H1 (cell line): ENCODE measurements around the gene EPB41L2. TPM values are rescaled to one million over a fixed set of nuclear protein-coding genes. Genes with fewer than 3 reads are reported as not detected.

Experiments used
- CTCF ChIA-PET: fragments of 300-600 bp; sonication (Branson Sonifier 250); formaldehyde crosslinking; loops from one replicate; lab custom pipeline; 2021; ENCODE audit not compliant: partially characterized antibody; lab: Charles Lee
- POLR2A ChIA-PET: fragments of 300-600 bp; sonication (Branson Sonifier 250); formaldehyde crosslinking; loops from one replicate; lab custom pipeline; 2021; ENCODE audit warnings: inconsistent platforms; ENCODE audit not compliant: partially characterized antibody; lab: Charles Lee
- DNase-seq, 2 experiments: peaks; one replicate each; pipeline versions ENCODE4 v3.0.0 to v3.0.0-alpha.2; 2010 to 2022; ENCODE audit warnings: low spot score in 2 of 2, low read depth in 1 of 2, mixed read lengths in 1 of 2
- FAIRE-seq: peaks from 2 replicates; lab custom pipeline; 2011; peaks lifted over from hg19 to GRCh38; lab: Jason Lieb, UNC
- H2AFZ ChIP-seq: 2 replicates; pipeline ENCODE4 v1.8.1; 2012; ENCODE audit warnings: low read length, inconsistent platforms
- H2AK5ac ChIP-seq: 2 replicates; pipeline ENCODE4 v1.6.1; 2013; ENCODE audit warnings: low read depth, low read length
- H2BK120ac ChIP-seq: replicated peaks from 2 replicates; pipeline ENCODE3; 2013; ENCODE audit warnings: low read depth, low read length, inconsistent platforms
- H2BK12ac ChIP-seq: 2 replicates; pipeline ENCODE4 v1.6.1; 2013; ENCODE audit warnings: low read depth, low read length
- H2BK15ac ChIP-seq: 2 replicates; pipeline ENCODE4 v1.6.1; 2013; ENCODE audit warnings: low read length
- H2BK20ac ChIP-seq: 2 replicates; pipeline ENCODE4 v1.6.1; 2013; ENCODE audit warnings: low read length
- H2BK5ac ChIP-seq: 2 replicates; pipeline ENCODE4 v1.6.1; 2013; ENCODE audit warnings: low read depth, low read length
- H3K14ac ChIP-seq: 2 replicates; pipeline ENCODE4 v1.6.1; 2013; ENCODE audit warnings: inconsistent platforms; ENCODE audit not compliant: insufficient read length
- H3K18ac ChIP-seq: 2 replicates; pipeline ENCODE4 v1.6.1; 2013; ENCODE audit warnings: low read length; ENCODE audit errors: extremely low read depth
- H3K23ac ChIP-seq: 2 replicates; pipeline ENCODE4 v1.6.1; 2013; ENCODE audit warnings: inconsistent platforms; ENCODE audit not compliant: insufficient read length
- H3K23me2 ChIP-seq: 2 replicates; pipeline ENCODE4 v1.6.1; 2013; ENCODE audit warnings: low read depth, low read length
- H3K27ac ChIP-seq: 2 replicates; pipeline ENCODE4 v1.6.1; 2011; ENCODE audit warnings: low read depth, low read length, inconsistent platforms
- H3K27me3 ChIP-seq, 4 experiments: replicated peaks in 1 of 4; 1 replicate in 1 of 4; 2 replicates in 3 of 4; pipeline versions ENCODE4 v1.6.1 to v1.8.1; 2011 to 2013; ENCODE audit warnings: low read length in 3 of 4, mild to moderate bottlenecking in 3 of 4, inconsistent platforms in 2 of 4, mixed read lengths in 2 of 4, moderate library complexity in 1 of 4; ENCODE audit not compliant: control insufficient read depth in 3 of 4, insufficient read depth in 3 of 4; ENCODE audit errors: extremely low read depth in 1 of 4
- H3K36me3 ChIP-seq, 4 experiments: 2 replicates each; pipeline versions ENCODE4 v1.6.1 to v1.8.1; 2011 to 2013; ENCODE audit warnings: mild to moderate bottlenecking in 4 of 4, low read length in 3 of 4, moderate library complexity in 2 of 4, control low read depth in 1 of 4, inconsistent platforms in 1 of 4; ENCODE audit not compliant: insufficient read depth in 4 of 4, control insufficient read depth in 2 of 4
- H3K4ac ChIP-seq: replicated peaks from 2 replicates; pipeline ENCODE3; 2013; ENCODE audit warnings: low read length, low read depth, mixed read lengths, inconsistent platforms; ENCODE audit not compliant: insufficient read length
- H3K4me1 ChIP-seq, 4 experiments: replicated peaks in 1 of 4; 1 replicate in 1 of 4; 2 replicates in 3 of 4; pipeline versions ENCODE4 v1.6.1 to v1.8.1; 2011 to 2013; ENCODE audit warnings: low read length in 3 of 4, inconsistent platforms in 2 of 4, mixed read lengths in 1 of 4; ENCODE audit not compliant: insufficient read depth in 4 of 4, control insufficient read depth in 3 of 4
- H3K4me2 ChIP-seq, 2 experiments: 2 replicates each; pipeline versions ENCODE4 v1.6.1 to v1.8.1; 2011 to 2013; ENCODE audit warnings: low read depth in 2 of 2, low read length in 2 of 2, control low read depth in 1 of 2, inconsistent platforms in 1 of 2, mild to moderate bottlenecking in 1 of 2; ENCODE audit not compliant: insufficient read depth in 1 of 2
- H3K4me3 ChIP-seq, 4 experiments: fragments of 200-600, 300-600 bp in 1 of 4; sonication (generic), shearing (Covaris generic), sonication (Bioruptor Twin) in 1 of 4; 2 replicates each; pipeline versions ENCODE4 v1.5.1 to v1.8.1; 2011 to 2016; ENCODE audit warnings: low read length in 4 of 4, low read depth in 3 of 4, control low read depth in 2 of 4, inconsistent platforms in 2 of 4, mild to moderate bottlenecking in 2 of 4, mixed read lengths in 1 of 4, moderate library complexity in 1 of 4; ENCODE audit not compliant: insufficient read depth in 2 of 4; ENCODE audit errors: extremely low read depth in 1 of 4
- H3K56ac ChIP-seq: replicated peaks from 2 replicates; pipeline ENCODE3; 2013; ENCODE audit warnings: low read depth, mild to moderate bottlenecking, mixed read lengths, low read length, inconsistent platforms; ENCODE audit not compliant: insufficient read length
- H3K79me1 ChIP-seq: 2 replicates; pipeline ENCODE4 v1.6.1; 2013; ENCODE audit warnings: low read depth, low read length, control low read depth
- H3K79me2 ChIP-seq, 2 experiments: 2 replicates each; pipeline versions ENCODE4 v1.6.1 to v1.8.1; 2012 to 2013; ENCODE audit warnings: low read length in 2 of 2, mild to moderate bottlenecking in 2 of 2, inconsistent platforms in 1 of 2; ENCODE audit not compliant: insufficient read depth in 2 of 2, control insufficient read depth in 1 of 2
- H3K9ac ChIP-seq, 4 experiments: replicated peaks in 1 of 4; 1 replicate in 1 of 4; 2 replicates in 3 of 4; pipeline versions ENCODE4 v1.6.1 to v1.8.1; 2011 to 2013; ENCODE audit warnings: low read depth in 3 of 4, low read length in 3 of 4, control low read depth in 2 of 4, mild to moderate bottlenecking in 2 of 4, moderate library complexity in 2 of 4, inconsistent platforms in 1 of 4; ENCODE audit errors: extremely low read depth in 1 of 4
- H3K9me3 ChIP-seq, 2 experiments: 2 replicates each; pipeline versions ENCODE4 v1.6.1 to v1.8.1; 2012 to 2013; ENCODE audit warnings: mild to moderate bottlenecking in 2 of 2, moderate library complexity in 2 of 2, control low read depth in 1 of 2, inconsistent platforms in 1 of 2, low read depth in 1 of 2, low read length in 1 of 2, mixed read lengths in 1 of 2; ENCODE audit not compliant: insufficient read depth in 2 of 2
- H4K20me1 ChIP-seq, 2 experiments: replicated peaks in 1 of 2; 2 replicates each; pipeline versions ENCODE3 to v1.8.1; 2011 to 2013; ENCODE audit warnings: inconsistent platforms in 2 of 2, low read length in 2 of 2, mild to moderate bottlenecking in 1 of 2; ENCODE audit not compliant: insufficient read depth in 2 of 2, control insufficient read depth in 1 of 2
- H4K5ac ChIP-seq: 2 replicates; pipeline ENCODE4 v1.6.1; 2013; ENCODE audit warnings: low read length, low read depth, mixed read lengths, inconsistent platforms; ENCODE audit not compliant: insufficient read length
- H4K8ac ChIP-seq: 2 replicates; pipeline ENCODE4 v1.8.0; 2013; ENCODE audit warnings: mild to moderate bottlenecking, moderate library complexity, low read length, inconsistent platforms; ENCODE audit not compliant: insufficient read depth; ENCODE audit errors: extremely low read depth
- H4K91ac ChIP-seq: replicated peaks from 2 replicates; pipeline ENCODE3; 2013; ENCODE audit warnings: low read length, mixed read lengths, inconsistent platforms; ENCODE audit not compliant: insufficient read length
- BACH1 ChIP-seq: IDR thresholded peaks from 2 replicates; pipeline ENCODE4 v1.6.1; 2012; ENCODE audit warnings: low read length, improper control_type of control experiment
- EGR1 ChIP-seq: IDR thresholded peaks from 2 replicates; pipeline ENCODE4 v1.6.1; 2011; ENCODE audit warnings: low read depth, low read length, borderline replicate concordance
- EP300 ChIP-seq, 2 experiments: IDR thresholded peaks; 1 replicate in 1 of 2; 2 replicates in 1 of 2; pipeline ENCODE4 v1.6.1; 2011 to 2012; ENCODE audit warnings: low read depth in 2 of 2, low read length in 2 of 2, mild to moderate bottlenecking in 2 of 2, borderline replicate concordance in 1 of 2, inconsistent platforms in 1 of 2, moderate library complexity in 1 of 2
- KDM1A ChIP-seq: fragments of 200-600, 300-600 bp; sonication (generic); IDR thresholded peaks from 2 replicates; pipeline ENCODE4 v1.7.1; 2016; ENCODE audit warnings: mild to moderate bottlenecking, low read length, borderline replicate concordance
- POLR2A ChIP-seq, 2 experiments: IDR thresholded peaks; 1 replicate in 1 of 2; 2 replicates in 1 of 2; pipeline ENCODE4 v1.6.1; 2011; ENCODE audit warnings: low read depth in 2 of 2, low read length in 2 of 2, mild to moderate bottlenecking in 2 of 2; ENCODE audit errors: control extremely low read depth in 1 of 2
- POU5F1 ChIP-seq: IDR thresholded peaks from 2 replicates; pipeline ENCODE4 v1.6.1; 2011; ENCODE audit warnings: low read depth, mild to moderate bottlenecking, low read length, moderate library complexity
- RAD21 ChIP-seq, 2 experiments: IDR thresholded peaks in 1 of 2; conservative IDR thresholded peaks in 1 of 2; 2 replicates each; pipeline ENCODE4 v1.6.1; 2011; ENCODE audit warnings: low read depth in 2 of 2, low read length in 2 of 2, improper control_type of control experiment in 1 of 2, inconsistent platforms in 1 of 2, mild to moderate bottlenecking in 1 of 2, moderate library complexity in 1 of 2
- SIN3A ChIP-seq, 2 experiments: IDR thresholded peaks in 1 of 2; conservative IDR thresholded peaks in 1 of 2; 2 replicates each; pipeline ENCODE4 v1.6.1; 2011 to 2012; ENCODE audit warnings: low read length in 2 of 2, improper control_type of control experiment in 1 of 2, low read depth in 1 of 2, mild to moderate bottlenecking in 1 of 2
- SP1 ChIP-seq: IDR thresholded peaks from 2 replicates; pipeline ENCODE4 v1.6.1; 2011; ENCODE audit warnings: low read depth, low read length
- TCF12 ChIP-seq: IDR thresholded peaks from 2 replicates; pipeline ENCODE4 v1.6.1; 2011; ENCODE audit warnings: low read depth, mild to moderate bottlenecking, low read length
- WGBS, 2 experiments: shearing (Covaris generic) in 1 of 2; methylation state at CpG; one replicate each; pipeline versions ENCODE4 v1.1.6 to v1.1.7; 2013 to 2015; ENCODE audit warnings: low lambda C conversion rate in 2 of 2, mixed read lengths in 2 of 2, inconsistent platforms in 1 of 2, low coverage in 1 of 2, missing lambda C conversion rate in 1 of 2; ENCODE audit not compliant: insufficient replicate concordance in 2 of 2, insufficient coverage in 1 of 2, insufficient read length in 1 of 2; ENCODE audit errors: extremely low coverage in 1 of 2, missing lambda C conversion rate in 1 of 2; 5-methylcytosine and 5-hydroxymethylcytosine counted together
- polyA plus RNA-seq, 7 experiments: library from polyadenylated mRNA; depleted of rRNA in 3 of 7; stranded (reverse) in 5 of 7; unstranded in 2 of 7; fragments of >200 nt in 5 of 7; fragments of 200-250 nt in 2 of 7; gene quantifications; 1 replicate in 5 of 7; 2 replicates in 1 of 7; 4 replicates in 1 of 7; pipeline versions ENCODE4 v1.2.1 to v1.2.3, GENCODE V29; 2011 to 2013; ENCODE audit warnings: missing spikeins in 2 of 7, mixed read lengths in 2 of 7
- total RNA-seq: library from RNA; stranded (reverse); fragmentation: NEBNext Ultra II Directional; extraction: Animal tissue kit (Norgen Biotek cat#: 25700); gene quantifications from 2 replicates; pipeline ENCODE4 v1.2.1, GENCODE V29; 2021

Gene EPB41L2
- total and polyA plus RNA-seq, 2 of the 8 experiments (the other 6 are each of a cell fraction or from before 2014, with no cell fraction given): 22.5 to 123 TPM

DNA sequence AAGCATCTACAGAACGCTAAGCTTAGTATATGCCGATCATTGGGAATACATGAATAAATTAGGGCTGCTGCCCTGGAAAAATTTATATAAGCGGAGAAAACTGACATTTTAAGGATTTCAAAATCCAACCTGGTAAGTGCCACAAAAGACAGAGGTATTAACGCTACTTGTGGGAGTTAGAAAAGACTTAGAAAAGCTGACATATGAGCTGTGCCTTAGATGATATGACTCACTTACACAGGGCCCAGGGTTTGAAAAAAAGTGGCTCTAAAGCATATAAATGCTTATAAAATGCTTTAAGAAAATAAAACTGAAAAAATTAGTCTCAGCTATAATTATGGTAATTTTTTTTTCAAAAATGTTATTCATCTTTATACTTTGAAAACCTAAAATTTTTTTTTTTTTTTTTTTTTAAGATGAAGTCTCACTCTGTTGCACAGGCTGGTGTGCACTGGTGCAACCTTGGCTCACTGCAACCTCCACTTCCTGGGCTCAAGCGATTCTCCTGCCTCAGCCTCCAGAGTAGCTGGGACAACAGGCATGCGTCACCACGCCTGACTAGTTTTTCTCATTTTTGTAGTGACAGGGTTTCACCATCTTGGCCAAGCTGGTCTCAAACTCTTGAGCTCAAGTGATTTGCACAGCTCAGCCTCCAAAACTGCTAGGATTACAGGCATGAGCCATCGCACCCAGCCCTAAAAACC is 25.7 kb downstream of the EPB41L2 start:
- CTCF ChIA-PET: interaction anchor here (0.6 to 1.6 kb wide), 4 partner anchors 9 to 77 kb away, joined by 3 to 5 read pairs (median 4); no protein-coding TSS in a partner anchor
- TF ChIP-seq POU5F1 (no peak), BACH1 (no peak), EP300 (IDR thresholded peaks at IDR 0.05; ENCODE audit: borderline replicate concordance in 1 of 2, low read depth in 2 of 2, low read length in 2 of 2) (no peak), KDM1A (no peak), EGR1 (no peak), POLR2A (IDR thresholded peaks at IDR 0.05; ENCODE audit: control extremely low read depth in 1 of 2, low read depth in 2 of 2, low read length in 2 of 2) (no peak), SIN3A (conservative IDR thresholded peaks at IDR 0.05 in 1 of 2, IDR thresholded peaks at IDR 0.05 in 1 of 2; ENCODE audit: low read depth in 1 of 2, low read length in 2 of 2) (no peak), SP1 (no peak), RAD21 (IDR thresholded peaks at IDR 0.05 in 1 of 2, conservative IDR thresholded peaks at IDR 0.05 in 1 of 2; ENCODE audit: low read depth in 2 of 2, low read length in 2 of 2) (no peak), TCF12 (no peak)

More for the DNA sequence above, 25.7 kb downstream of the EPB41L2 start:
- Histone ChIP-seq H3K4me3 (no peak overlapping the region), H4K8ac (no peak overlapping the region), H3K27ac (no peak overlapping the region), H2BK120ac (no peak overlapping the region), H4K5ac (no peak overlapping the region), H3K14ac (no peak overlapping the region), H3K23ac (no peak overlapping the region), H3K9ac (no peak overlapping the region), H4K91ac (no peak overlapping the region), H2BK20ac (no peak overlapping the region), H3K27me3 (no peaks in the 10 kb centered on the region), H2BK12ac (no peak overlapping the region), H3K4me1 (no peaks in the 10 kb centered on the region; a peak in 1 of 7 replicates), H2BK5ac (no peak overlapping the region), H3K4ac (no peak overlapping the region), H2BK15ac (no peak overlapping the region), H2AK5ac (no peak overlapping the region), H3K79me2 (peaks cover 0 to 67% of the 10 kb centered on the region in 2 experiments; a peak in 2 of 4 replicates), H2AFZ (no peak overlapping the region), H3K23me2 (no peaks in the 10 kb centered on the region), H3K4me2 (no peak overlapping the region), H3K79me1 (no peaks in the 10 kb centered on the region; the same call in none of the 2 replicates), H3K18ac (no peak overlapping the region), H3K9me3 (no peaks in the 10 kb centered on the region), H3K56ac (no peak overlapping the region), H4K20me1 (peaks cover 0 to 2% of the 10 kb centered on the region in 2 experiments), H3K36me3 (no peaks in the 10 kb centered on the region)
- POLR2A ChIA-PET: no interaction called here
- DNase-seq (no peak), FAIRE-seq (no peak)
- whole genome bisulfite sequencing, 2 experiments: 83% methylated on average over 8 of the region's 8 CpGs; no CpG with 5 or more reads in 1 of the 2 experiments
